Stimulated activated CD4-positive, alpha-beta T cell treated with anti-CD3 and anti-CD28 coated beads, Interleukin-4, amount 100 ng/mL, for 48 hours (primary cell): Measurements from ENCODE around the gene NPHP4.

ENCODE experiments used
- DNase-seq, 2 donors: peaks; one replicate each; pipeline ENCODE4 v3.0.0-alpha.2; 2020; ENCODE audit warnings: low read depth in 2 of 2

Gene NPHP4

GRCh38 chr1:5992026-5992813, at the start of gene NPHP4:
Gene NPHP4 (minus strand): TSS chr1:5992425. CDS start chr1:5986289, 6,136 bp downstream.
- DNase-seq, result peak; percentile 96 to 100

DNA sequence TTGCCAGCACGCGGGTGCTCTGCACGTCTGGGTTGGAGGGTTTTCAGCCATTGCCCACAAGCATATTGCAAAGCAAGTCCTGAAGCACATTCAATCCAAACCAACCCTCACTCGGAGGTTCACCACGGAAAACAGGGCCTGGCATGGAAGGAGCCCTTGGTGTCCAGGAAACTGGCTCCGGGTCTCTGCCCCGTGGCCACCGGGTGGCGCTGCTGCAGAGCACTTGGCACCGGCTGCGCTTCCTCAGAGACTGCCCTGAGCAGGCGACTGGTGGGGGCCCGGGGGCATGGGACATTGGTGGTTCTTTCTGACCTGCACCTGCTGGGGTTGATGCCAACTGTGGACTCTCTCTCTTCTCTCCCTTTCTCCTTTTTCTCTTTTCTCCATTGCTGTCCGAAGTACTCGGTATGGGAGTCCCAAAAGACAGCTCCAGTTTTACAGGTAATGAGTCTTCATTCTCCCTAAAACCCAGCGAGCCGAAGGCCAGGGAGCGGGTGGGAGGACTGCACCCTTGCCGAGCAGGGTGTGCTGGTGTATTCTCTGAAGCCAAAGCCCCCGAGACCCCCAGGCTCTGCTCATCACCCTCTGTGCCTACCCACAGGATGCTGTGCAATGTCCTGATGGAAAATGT, 49.3 kb upstream of the NPHP4 start:
- DNase-seq, result peak in 1 of 2 donors; percentile 26

DNA sequence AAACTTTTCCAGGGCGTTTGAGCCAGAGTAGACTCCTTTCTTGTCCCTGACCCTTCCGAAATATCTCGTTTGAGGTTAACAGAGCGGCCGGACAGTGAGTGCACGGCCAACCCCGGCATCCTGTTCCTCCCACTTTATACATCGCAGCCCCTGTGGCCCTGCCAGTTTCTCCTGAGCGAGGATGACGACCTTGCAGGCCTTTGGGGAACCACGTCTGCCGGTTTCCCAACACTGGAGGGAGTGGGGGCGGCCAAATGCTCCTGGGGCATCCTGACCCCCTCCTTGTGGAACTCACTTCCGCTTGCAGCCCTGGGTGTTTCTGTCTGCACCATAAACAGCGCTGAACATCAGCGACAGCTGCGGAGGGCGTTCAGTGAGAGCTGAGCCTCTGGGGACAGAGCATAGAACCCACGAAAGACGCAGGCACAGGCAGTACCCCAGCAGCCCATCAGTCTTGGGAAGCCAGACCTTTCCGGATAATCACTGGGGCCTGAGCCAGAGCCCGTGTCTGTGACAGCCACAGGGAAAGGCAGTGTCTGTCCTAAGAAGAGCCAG, 48.7 kb upstream of the NPHP4 start:
- no peak for DNase-seq

- DNase-seq, result no peak
Measured at GRCh38 chr1:6040444-6040843, 48.2 kb upstream of the NPHP4 start.

DNA sequence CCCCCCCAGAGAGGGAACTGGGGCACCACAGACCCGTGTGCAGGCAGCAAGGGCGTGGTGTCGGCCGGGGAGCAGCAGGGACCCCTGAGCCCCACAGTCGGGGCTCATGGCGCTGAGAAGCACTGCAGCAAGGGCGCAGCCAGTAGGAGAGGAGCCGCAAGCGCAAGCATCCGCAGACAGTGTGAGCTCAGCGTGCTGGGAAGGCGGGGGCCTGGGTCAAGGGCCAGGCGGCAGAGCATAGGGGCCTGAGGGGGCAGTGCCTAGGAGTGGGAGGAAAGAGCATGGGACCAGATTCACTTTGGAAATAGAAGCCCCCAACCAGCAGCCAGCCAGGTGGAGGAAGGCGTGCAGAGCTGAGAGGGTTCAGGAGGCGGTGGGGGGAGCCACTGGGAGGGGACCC, 46.8 kb upstream of the NPHP4 start:
- no peak for DNase-seq

DNA sequence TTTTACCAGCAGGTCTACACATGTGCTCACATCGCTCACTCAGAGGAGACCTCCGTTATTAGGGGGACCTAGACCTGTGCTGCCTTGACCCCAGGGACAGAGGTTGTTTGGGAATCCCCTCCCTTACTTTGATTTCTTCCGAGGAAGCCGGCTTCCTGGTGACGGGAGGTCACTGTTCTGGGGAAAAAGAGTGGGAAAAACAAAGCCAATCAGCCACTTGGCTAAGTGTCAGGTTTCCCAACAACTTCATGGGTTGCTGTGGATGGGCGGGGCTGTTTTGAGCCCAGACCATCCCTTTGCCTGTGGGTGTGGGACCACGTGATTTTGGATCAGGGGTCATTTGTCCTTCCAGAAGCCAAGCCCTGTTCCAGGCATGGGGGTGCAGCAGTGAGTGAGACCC, 46.4 kb upstream of the NPHP4 start:
- DNase-seq, result no peak

DNA sequence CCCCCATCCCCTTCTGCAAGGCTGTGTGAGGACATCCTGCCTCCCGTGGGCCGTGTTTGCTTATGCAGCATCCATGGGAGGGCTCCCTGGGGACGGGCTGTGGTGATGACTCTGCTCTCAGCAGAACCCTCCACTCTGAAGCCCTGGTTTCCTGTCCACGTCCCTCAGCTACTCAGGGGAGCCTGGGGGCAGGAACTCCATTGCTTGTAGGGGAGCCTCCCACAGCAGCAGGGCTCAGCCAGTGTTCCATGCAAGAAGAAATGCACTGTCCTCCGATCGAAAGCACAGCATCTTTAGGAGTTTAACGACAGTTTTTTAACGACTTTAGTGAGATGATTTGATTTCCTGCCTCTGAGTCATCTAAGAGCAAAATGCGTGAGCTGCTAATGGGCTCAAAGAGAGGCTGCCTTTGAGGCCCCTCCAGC, 45.1 kb upstream of the NPHP4 start:
- DNase-seq, result no peak

- DNase-seq, result no peak
Measured at GRCh38 chr1:6035719-6036118, 43.5 kb upstream of the NPHP4 start.

- DNase-seq, result no peak
Measured at GRCh38 chr1:6035303-6035702, 43.1 kb upstream of the NPHP4 start.

GRCh38 chr1:6034750-6035096, 42.5 kb upstream of the NPHP4 start:
- no peak for DNase-seq

GRCh38 chr1:6033986-6034749, 41.9 kb upstream of the NPHP4 start:
- peak in 1 of 2 donors; percentile 37 for DNase-seq

GRCh38 chr1:6033124-6033523, 40.9 kb upstream of the NPHP4 start:
- DNase-seq, result no peak

GRCh38 chr1:6030547-6031261, 38.5 kb upstream of the NPHP4 start:
- no peak for DNase-seq

GRCh38 chr1:6030132-6030531, 37.9 kb upstream of the NPHP4 start:
- DNase-seq, result no peak

DNA sequence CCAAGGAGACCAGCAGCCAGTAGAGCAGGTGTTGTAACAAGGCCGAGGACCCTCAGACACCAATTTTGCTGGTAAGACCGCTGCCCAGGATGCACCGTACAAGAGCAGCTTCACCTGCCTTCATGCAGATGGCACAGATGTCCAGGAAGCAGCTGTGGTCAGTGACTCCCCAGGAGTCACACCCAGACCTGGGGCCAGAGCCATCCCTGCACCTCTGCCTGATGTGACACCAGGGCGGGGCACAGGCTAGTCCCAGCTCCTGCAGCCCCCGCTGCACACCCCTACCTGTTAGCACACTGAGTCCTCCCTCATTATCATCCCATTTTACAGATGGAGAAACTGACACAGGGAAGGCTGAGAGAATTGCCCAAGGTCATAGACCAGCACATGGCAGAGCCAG, 37.1 kb upstream of the NPHP4 start:
- DNase-seq, result no peak

- DNase-seq, result peak; percentile 38 to 44
Measured at GRCh38 chr1:6028042-6028850, 36.0 kb upstream of the NPHP4 start.

DNA sequence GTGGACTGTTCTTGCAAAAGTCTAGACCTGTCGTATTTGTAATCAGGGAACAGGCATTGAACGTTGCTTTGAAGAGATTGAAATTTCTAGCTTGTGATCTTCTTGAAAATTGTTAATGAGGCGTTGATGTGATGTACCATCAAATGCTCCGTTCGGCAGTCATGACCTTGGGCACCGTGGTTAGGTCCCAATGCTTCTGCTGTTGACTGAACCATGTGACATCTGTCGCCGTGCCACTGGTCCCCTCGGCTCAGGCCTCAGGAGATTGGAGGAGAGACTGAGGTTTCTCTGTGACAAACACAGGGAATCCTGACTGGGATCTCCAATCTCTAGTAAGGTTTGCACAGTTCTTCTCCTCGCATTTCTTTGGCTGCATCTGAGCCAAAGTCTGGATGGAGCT, 35.4 kb upstream of the NPHP4 start:
- peak in 1 of 2 donors; percentile 22 for DNase-seq

DNA sequence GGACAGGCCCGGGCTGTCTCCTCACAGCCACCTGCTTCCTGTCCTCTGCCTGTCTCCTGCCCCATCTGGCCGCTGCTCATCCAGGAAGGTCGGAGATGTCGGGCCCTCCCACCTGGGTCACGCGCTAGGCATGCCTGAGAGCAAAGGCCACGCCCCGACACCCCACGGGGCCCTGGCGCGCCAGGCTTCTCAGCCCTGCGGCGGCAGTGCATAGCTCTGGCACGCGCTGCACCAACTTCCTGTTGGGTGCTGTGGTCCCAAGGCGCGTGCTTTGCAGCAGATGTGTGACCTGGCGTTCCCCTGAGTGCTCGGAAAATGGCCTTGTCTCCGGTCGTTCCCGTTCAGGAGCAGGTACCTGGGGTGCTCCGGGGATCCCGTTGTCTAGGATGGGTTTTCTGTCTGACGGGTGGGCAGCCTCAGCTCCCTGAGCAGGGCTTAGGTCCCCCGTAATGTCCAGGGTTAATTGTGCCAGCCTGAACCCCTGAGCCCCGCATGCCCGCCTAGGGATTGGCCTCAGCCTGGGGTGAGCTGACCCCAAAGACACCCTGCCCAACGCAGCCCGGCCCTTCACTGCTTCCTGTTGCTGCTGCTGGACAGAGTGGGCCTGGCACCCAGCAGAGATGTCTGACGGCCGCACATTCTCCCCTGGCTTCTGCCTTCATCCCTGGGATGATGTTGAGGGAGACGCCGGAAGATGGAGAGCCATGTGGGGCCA, 34.0 kb upstream of the NPHP4 start:
- peak; percentile 88 to 95 for DNase-seq

GRCh38 chr1:6025269-6026094, 33.3 kb upstream of the NPHP4 start:
- DNase-seq, result no peak
